AG10803 (cell line): ENCODE data around the gene ZNF324.
A peak's percentile ranks its signal among the peaks of the same experiment; 100 is the strongest.
"Not testable (repeated sequence)": the region's sequence is repeated elsewhere in the genome, so short reads cannot be mapped to it uniquely, and the experiment has no call there.

Source experiments
- DNase-seq: peaks from one replicate; pipeline ENCODE4 v3.0.0; 2010; ENCODE audit warnings: low read depth
- H3K4me3 ChIP-seq: 2 replicates; pipeline ENCODE4 v1.5.1; 2011; ENCODE audit warnings: mild to moderate bottlenecking, low read length, control low read depth
- TF ChIP-seq, protein P1 (sequence below): conservative IDR thresholded peaks from 2 replicates; pipeline ENCODE4 v1.5.1; 2011; ENCODE audit warnings: mild to moderate bottlenecking, low read length, control low read depth, inconsistent platforms

Gene ZNF324

GRCh38 chr19:58498316-58499020 lies 31.6 kb downstream of the ZNF324 start:
- H3K4me3 ChIP-seq = peak overlapping the region; percentile 64
- DNase-seq = no peak
- TF ChIP-seq, protein P1, sequence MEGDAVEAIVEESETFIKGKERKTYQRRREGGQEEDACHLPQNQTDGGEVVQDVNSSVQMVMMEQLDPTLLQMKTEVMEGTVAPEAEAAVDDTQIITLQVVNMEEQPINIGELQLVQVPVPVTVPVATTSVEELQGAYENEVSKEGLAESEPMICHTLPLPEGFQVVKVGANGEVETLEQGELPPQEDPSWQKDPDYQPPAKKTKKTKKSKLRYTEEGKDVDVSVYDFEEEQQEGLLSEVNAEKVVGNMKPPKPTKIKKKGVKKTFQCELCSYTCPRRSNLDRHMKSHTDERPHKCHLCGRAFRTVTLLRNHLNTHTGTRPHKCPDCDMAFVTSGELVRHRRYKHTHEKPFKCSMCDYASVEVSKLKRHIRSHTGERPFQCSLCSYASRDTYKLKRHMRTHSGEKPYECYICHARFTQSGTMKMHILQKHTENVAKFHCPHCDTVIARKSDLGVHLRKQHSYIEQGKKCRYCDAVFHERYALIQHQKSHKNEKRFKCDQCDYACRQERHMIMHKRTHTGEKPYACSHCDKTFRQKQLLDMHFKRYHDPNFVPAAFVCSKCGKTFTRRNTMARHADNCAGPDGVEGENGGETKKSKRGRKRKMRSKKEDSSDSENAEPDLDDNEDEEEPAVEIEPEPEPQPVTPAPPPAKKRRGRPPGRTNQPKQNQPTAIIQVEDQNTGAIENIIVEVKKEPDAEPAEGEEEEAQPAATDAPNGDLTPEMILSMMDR = no peak

GRCh38 chr19:58499021-58499927 lies 32.4 kb downstream of the ZNF324 start:
- peak; percentile 99 for DNase-seq
- peak overlapping the region; percentile 75 for H3K4me3 ChIP-seq
- TF ChIP-seq, protein P1 = peak; percentile 42

DNA sequence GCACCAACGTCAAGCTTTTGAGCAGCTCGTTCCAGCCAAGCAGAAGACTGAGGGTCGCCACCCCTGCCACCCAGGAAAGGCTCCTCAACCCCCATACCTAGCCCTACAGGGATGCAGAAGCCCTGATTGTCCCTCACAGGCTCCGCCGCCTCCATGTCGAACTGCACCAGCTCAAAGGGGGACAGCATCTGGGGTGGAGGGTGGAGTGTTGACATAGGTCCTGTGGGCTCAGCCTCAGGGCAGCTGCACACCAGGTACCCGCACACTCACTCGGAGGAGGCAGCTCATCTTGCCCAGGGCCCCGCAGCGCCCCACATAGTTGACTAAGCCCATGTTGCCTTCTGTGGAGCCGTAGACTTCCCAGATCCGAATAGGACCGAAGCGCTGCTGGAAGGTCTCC lies 33.4 kb downstream of the ZNF324 start:
- TF ChIP-seq, protein P1 = no peak
- no peak for DNase-seq
- H3K4me3 ChIP-seq = peak overlapping the region; percentile 75

DNA sequence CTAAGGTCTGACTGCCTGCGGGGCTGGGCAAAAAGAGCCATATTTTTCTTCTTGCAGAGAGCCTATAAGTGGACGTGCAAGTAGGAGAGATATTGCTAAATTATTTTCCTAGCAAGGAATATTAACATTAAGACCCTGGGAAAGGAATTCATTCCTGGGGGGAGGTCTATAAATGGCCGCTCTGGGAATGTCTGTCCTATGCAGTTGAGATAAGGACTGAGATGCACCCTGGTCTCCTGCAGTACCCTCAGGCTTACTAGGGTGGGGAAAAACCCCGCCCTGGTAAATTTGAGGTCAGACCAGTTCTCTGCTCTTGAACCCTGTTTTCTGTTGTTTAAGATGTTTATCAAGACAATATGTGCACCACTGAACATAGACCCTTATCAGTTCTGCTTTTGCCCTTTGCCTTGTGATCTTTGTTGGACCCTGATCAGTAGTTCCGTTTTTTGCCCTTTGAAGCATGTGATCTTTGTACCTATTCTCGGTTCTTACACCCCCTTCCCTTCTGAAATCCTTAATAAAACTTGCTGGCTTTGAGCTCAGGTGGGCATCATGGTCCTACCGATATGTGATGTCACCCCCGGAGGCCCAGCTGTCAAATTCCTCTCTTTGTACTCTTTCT lies 40.8 kb downstream of the ZNF324 start:
- not testable (repeated sequence) for H3K4me3 ChIP-seq, DNase-seq

DNA sequence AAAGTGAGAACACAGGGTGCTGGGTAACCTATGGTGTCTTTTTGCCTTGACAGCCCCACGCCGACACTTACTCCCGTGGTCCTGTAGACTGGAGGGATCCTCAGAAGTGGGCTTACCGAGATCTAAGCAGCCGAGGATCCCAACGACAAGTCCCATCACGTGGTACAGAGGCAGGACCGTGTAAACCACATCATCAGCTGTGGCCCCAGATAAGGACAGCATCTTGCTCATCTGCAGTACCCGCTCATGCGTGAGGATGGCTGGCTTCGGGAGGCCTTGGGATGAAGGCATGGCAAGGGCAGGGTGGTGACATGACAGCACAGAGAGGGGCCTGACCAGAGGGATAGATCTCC lies 42.8 kb downstream of the ZNF324 start:
- no peak for DNase-seq
- TF ChIP-seq, protein P1 = no peak
- no peak overlapping the region for H3K4me3 ChIP-seq

DNA sequence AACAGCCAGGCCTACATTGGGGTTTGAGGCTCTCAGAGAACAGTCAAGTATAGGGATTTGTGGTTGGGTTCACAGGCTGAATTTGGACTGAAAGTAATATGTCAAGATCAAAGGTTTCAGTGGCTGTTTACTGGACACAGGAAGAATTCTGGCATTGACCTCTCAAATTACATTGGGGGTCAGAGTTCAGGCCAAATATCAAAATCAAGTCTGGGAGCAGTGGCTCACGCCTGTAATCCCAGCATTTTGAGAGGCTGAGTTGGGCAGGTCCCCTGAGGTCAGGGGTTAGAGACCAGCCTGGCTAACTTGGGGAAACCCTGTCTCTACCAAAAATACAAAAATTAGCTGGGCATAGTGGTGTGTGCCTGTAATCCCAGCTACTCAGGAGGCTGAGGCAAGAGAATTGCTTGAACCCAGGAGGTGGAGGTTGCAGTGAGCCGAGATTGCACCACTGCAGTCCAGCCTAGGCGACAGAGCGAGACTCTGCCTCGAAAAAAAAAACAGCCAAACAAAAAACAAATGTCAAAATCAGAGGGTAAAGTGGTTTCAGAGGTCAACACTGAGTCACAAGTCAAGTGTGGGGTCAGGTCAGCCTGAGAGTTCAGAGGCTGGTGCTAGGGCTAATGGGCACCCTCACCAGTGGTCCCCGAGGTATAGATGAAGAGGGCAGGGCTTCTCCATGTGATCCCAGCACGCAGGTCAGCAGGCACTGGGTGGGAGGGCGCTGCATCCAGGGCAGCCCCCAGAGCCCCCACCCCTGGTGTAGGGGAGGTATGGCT lies 43.4 kb downstream of the ZNF324 start:
- TF ChIP-seq, protein P1 = no peak
- DNase-seq = no peak
- no peak overlapping the region for H3K4me3 ChIP-seq
